Vagina (tissue), 2 donors: ENCODE data around the gene GHRHR. TPM values are rescaled to one million over a fixed set of nuclear protein-coding genes. Genes with fewer than 3 reads are reported as not detected.
A peak's percentile ranks its signal among the peaks of the same experiment; 100 is the strongest.

ENCODE experiments used
- DNase-seq, 2 donors: peaks; one replicate each; pipeline ENCODE4 v3.0.0-alpha.2; 2017; ENCODE audit errors: extremely low spot score in 2 of 2
- H3K27ac ChIP-seq: fragments of 200-600 bp; sonication (generic); one replicate; pipeline ENCODE4 v1.5.1; 2019
- H3K27me3 ChIP-seq: fragments of 200-600 bp; sonication (generic); one replicate; pipeline ENCODE4 v1.5.1; 2019
- H3K36me3 ChIP-seq, 2 donors: fragments of 200-600 bp; sonication (generic); one replicate each; pipeline ENCODE4 v1.5.1; 2017 to 2019
- H3K4me1 ChIP-seq: fragments of 200-600 bp; sonication (generic); one replicate; pipeline ENCODE4 v1.5.1; 2019
- H3K4me3 ChIP-seq, 2 donors: fragments of 200-600 bp; sonication (generic); 1 replicate in 1 of 2; 2 replicates in 1 of 2; pipeline ENCODE4 v1.5.1; 2016 to 2019
- H3K9me3 ChIP-seq: fragments of 200-600 bp; sonication (generic); one replicate; pipeline ENCODE4 v1.5.1; 2019
- CTCF ChIP-seq, 3 experiments: fragments of 450-650 bp in 2 of 3; fragments of 200-600 bp in 1 of 3; sonication (generic) in 1 of 3; IDR thresholded peaks; one replicate each; pipeline ENCODE4 v1.5.1; 2017 to 2019; ENCODE audit warnings: antibody characterized with exemption in 3 of 3, mild to moderate bottlenecking in 2 of 3, moderate library complexity in 2 of 3
- POLR2A ChIP-seq, 2 donors: fragments of 450-650 bp; IDR thresholded peaks; one replicate each; pipeline ENCODE4 v1.6.1; 2017; ENCODE audit warnings: antibody characterized with exemption in 2 of 2, mild to moderate bottlenecking in 2 of 2, moderate library complexity in 2 of 2
- POLR2AphosphoS5 ChIP-seq, 2 donors: sonication (generic); formaldehyde crosslinking; IDR thresholded peaks; one replicate each; pipeline ENCODE4 v1.9.0; 2017; ENCODE audit warnings: antibody characterized with exemption in 2 of 2, mild to moderate bottlenecking in 2 of 2, low read depth in 1 of 2; ENCODE audit not compliant: insufficient read depth in 1 of 2
- intact Hi-C: fragments of 100-400 bp; cut with DNase I; formaldehyde crosslinking; loops from one replicate; pipeline ENCODE4 v1.15.1; 2023
- total RNA-seq: library from RNA; depleted of rRNA; stranded (reverse); fragments of >200 nt; gene quantifications from one replicate; pipeline ENCODE4 v1.2.3, GENCODE V29; 2016

The GHRHR gene
- total RNA-seq, 1 donor from 2014 or later = not detected

GRCh38 chr7:30923774-30924413 is 39.9 kb upstream of the GHRHR start:
- intact Hi-C loops = no loop called here
- H3K27ac ChIP-seq = no peak overlapping the region
- peak in 1 of 2 donors; percentile 79 for DNase-seq
- H3K4me1 ChIP-seq = peaks cover 21% of the 10 kb centered on the region
- no peaks in the 10 kb centered on the region for H3K9me3 ChIP-seq
- no peak overlapping the region for H3K4me3 ChIP-seq
- H3K27me3 ChIP-seq = no peaks in the 10 kb centered on the region
- no peak for TF ChIP-seq CTCF (IDR thresholded peaks at IDR 0.05)
- TF ChIP-seq POLR2A (IDR thresholded peaks at IDR 0.05) = no peak
- no peak for TF ChIP-seq POLR2AphosphoS5 (IDR thresholded peaks at IDR 0.05; ENCODE audit: insufficient read depth in 1 of 2, low read depth in 1 of 2)
- H3K36me3 ChIP-seq = no peaks in the 10 kb centered on the region

- H3K36me3 ChIP-seq = no peaks in the 10 kb centered on the region
- H3K4me1 ChIP-seq = peaks cover 21% of the 10 kb centered on the region
- H3K9me3 ChIP-seq = no peaks in the 10 kb centered on the region
- TF ChIP-seq POLR2A (IDR thresholded peaks at IDR 0.05) (no peak), CTCF (IDR thresholded peaks at IDR 0.05) (no peak), POLR2AphosphoS5 (IDR thresholded peaks at IDR 0.05; ENCODE audit: insufficient read depth in 1 of 2, low read depth in 1 of 2) (no peak)
- no peak overlapping the region for H3K27ac ChIP-seq
- intact Hi-C loops = no loop called here
- DNase-seq = peak; percentile 40 to 80
- no peaks in the 10 kb centered on the region for H3K27me3 ChIP-seq
- H3K4me3 ChIP-seq = no peak overlapping the region
Observed at GRCh38 chr7:30924624-30925023, 39.1 kb upstream of the GHRHR start.

- Histone ChIP-seq H3K4me3 (no peak overlapping the region), H3K36me3 (no peaks in the 10 kb centered on the region), H3K27ac (no peak overlapping the region), H3K9me3 (no peaks in the 10 kb centered on the region), H3K27me3 (no peaks in the 10 kb centered on the region), H3K4me1 (peaks cover 17% of the 10 kb centered on the region)
- intact Hi-C loops = no loop called here
- no peak for TF ChIP-seq CTCF (IDR thresholded peaks at IDR 0.05)
- no peak for TF ChIP-seq POLR2A (IDR thresholded peaks at IDR 0.05)
- no peak for TF ChIP-seq POLR2AphosphoS5 (IDR thresholded peaks at IDR 0.05; ENCODE audit: insufficient read depth in 1 of 2, low read depth in 1 of 2)
- peak in 1 of 2 donors; percentile 74 for DNase-seq
Observed at GRCh38 chr7:30925117-30925516, 38.6 kb upstream of the GHRHR start.

GRCh38 chr7:30925913-30926312 is 37.8 kb upstream of the GHRHR start:
- no peaks in the 10 kb centered on the region for H3K27me3 ChIP-seq
- TF ChIP-seq CTCF (IDR thresholded peaks at IDR 0.05) (no peak), POLR2AphosphoS5 (IDR thresholded peaks at IDR 0.05; ENCODE audit: insufficient read depth in 1 of 2, low read depth in 1 of 2) (no peak), POLR2A (IDR thresholded peaks at IDR 0.05) (no peak)
- H3K36me3 ChIP-seq = no peaks in the 10 kb centered on the region
- H3K27ac ChIP-seq = no peak overlapping the region
- no peak overlapping the region for H3K4me3 ChIP-seq
- peak in 1 of 2 donors; percentile 62 for DNase-seq
- intact Hi-C loops = no loop called here
- H3K4me1 ChIP-seq = peaks cover 9% of the 10 kb centered on the region
- H3K9me3 ChIP-seq = no peaks in the 10 kb centered on the region

GRCh38 chr7:30926313-30926712 is 37.4 kb upstream of the GHRHR start:
- no peaks in the 10 kb centered on the region for H3K9me3 ChIP-seq
- no peak overlapping the region for H3K27ac ChIP-seq
- H3K36me3 ChIP-seq = no peaks in the 10 kb centered on the region
- intact Hi-C loops = no loop called here
- H3K27me3 ChIP-seq = no peaks in the 10 kb centered on the region
- no peak for TF ChIP-seq POLR2A (IDR thresholded peaks at IDR 0.05)
- TF ChIP-seq CTCF (IDR thresholded peaks at IDR 0.05) = no peak
- TF ChIP-seq POLR2AphosphoS5 (IDR thresholded peaks at IDR 0.05; ENCODE audit: insufficient read depth in 1 of 2, low read depth in 1 of 2) = no peak
- H3K4me1 ChIP-seq = peaks cover 5% of the 10 kb centered on the region
- H3K4me3 ChIP-seq = no peak overlapping the region
- peak; percentile 72 to 88 for DNase-seq
